ENCODE data around the gene RXRG.

The RXRG gene

DNA sequence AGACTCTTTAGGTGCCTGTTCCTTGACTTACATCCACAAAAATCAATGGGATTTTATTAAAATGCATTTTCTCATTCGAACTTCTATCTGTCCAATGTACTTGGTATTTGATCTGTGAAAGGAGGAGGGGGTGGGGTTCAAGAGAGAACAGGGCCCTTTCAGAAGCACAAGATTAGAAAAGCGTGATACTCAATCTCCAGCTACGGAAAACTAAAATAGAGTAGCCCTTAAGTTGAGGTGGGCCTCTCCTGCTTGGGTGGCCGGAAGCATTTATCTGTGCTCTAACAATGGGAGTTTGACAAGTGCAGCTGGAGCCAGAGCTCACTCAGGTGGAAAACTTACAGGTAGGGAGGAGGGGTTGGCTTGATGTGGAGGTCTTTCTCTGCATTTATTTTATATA, 462 bp upstream of the RXRG start:
- no peak for DNase-seq

DNA sequence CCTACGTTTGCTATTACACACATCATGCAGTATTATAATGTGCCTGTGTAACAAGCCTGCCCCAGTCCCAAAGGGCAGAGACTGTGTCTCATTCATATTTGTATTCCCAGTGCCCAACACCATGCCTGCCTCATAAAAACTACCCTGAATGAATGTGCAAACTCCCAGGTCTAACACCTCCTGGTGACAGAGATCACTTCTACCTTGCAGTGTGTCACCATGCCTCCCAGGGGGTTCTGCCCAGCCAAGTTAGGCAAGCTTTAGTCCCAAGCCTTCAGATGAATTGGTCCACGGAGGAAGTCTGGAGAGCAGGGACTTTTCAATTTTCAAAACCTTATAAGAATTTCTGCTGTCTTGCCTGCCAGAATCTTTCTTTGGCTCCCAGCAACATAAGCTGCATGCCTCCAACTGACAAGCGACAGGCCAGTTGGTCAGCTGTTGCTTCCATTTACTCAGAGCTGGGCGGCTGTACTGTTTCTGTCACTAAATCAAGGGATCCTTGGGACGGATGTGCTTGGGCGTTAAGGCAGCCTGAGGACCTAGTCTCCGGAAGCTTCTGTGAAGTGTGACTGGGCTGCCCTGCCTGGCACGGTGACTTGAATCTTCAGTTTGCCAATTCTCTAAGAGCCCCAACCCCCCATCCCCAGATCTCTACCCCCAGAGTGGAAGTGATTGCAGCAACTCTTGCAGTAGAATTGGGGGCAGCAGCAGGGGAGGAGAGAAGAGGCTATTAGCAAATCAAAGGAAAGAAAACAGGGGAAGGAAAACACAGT, 1.2 kb downstream of the RXRG start:
- no peak for DNase-seq

DNA sequence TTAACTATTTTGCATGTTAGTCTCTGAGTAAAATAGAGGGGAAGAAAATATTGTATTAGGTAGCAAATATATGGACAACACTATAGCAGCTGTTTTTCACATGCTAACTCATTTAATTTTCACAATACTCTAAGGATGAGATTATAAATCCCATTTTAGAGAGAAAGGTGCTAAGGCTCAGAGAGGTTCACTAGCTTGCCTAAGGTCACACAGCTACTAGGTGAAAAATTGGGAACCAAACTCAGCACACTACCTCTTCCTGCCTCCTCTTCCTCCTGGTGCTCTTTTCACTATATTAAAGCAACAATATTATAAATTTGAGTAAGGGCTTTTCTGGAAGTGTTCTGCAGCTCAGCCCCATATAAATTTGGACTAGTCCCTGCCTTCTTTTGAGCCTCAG, 2.3 kb downstream of the RXRG start:
- DNase-seq = no peak

DNA sequence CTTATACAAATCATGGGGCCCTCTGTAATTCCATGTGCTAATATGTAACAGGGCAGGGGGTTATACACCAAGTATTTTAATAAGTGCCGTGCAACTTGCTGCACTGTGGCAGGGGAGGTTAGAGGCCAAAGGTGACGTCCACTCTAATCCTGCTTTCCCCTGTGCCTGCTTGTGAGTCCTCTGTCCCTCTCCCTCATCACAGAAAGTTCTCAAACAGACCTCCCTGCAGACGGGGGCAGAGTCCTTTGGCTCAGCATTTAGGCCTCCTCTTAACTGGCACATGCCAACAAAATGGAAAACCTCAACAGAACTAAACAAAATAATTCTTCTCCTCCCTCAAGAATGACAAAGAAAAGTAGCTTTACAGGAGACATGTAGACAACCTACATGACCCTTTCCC, 2.9 kb downstream of the RXRG start:
- no peak for DNase-seq

DNA sequence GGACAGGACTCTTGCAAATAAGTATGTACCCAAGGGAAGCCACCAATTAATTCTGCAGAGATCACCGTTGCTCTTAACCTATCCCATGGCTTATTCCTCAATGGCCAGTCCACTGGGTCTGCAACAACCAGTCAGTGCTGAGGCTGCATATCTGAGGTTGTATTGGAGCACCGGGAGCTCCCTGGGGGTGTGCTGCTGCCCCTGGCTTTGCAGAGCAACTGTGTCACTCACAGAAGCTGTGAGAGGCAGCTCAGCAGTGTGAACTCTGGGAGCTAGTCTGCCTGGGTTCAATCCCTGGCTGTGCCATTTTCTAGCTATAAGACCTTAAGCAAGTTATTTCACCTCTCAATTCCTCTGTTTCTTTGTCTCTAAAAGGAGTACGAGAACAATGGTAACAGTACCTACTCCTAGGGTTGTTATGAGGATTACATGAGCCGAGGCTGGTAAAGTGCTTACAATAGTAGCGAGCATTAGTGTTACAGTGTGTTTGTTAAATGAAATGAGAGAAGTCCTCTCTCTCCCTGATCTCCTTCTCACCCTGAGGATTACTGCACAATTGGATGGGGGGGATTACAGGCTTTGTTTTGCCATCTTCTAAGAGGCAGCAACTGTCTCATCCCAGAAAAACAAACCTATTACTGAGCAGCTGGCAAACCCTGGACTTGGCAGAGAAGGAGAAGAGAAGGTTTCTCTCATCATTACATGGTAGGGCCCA, 3.6 kb downstream of the RXRG start:
- no peak for DNase-seq

DNA sequence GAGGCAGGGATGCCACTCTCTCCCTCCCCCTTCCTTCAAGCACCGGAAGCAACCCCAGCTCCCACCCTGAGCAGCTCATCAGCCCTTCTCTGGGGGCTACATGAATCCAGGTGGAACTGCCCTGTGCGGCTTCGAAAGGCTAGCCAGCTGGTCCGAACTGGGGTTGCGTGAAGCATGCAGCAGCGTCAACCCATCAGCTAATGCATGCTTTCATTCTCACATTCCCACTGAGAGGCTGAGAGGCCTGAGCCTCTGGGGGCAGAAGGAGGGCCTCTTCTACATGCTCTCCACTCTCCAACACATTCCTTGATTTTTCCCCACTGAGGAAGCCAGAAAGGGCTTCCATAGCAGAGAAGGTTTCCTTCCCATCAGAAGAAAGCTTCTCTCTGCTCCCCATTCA, 5.6 kb downstream of the RXRG start:
- DNase-seq = no peak

DNA sequence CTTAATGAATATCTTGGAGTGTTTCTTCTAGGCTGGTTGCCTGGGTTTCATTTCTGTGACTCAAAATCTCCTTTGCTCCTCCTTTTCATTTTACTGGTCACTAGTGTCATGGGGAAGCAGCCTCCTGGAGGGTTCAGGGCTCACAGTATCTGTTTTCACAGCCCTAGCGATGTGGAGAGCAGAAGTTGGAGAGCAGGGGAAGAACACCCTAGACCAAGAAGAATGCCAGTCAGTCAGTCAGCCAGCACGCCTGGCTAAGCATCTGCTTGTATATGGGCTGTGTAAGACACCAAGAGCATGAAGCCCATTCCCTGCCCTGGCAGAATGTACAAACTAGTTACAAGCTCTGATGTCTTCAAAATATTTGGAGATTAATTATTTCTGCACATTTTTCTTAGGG, 7.9 kb downstream of the RXRG start:
- DNase-seq = no peak

DNA sequence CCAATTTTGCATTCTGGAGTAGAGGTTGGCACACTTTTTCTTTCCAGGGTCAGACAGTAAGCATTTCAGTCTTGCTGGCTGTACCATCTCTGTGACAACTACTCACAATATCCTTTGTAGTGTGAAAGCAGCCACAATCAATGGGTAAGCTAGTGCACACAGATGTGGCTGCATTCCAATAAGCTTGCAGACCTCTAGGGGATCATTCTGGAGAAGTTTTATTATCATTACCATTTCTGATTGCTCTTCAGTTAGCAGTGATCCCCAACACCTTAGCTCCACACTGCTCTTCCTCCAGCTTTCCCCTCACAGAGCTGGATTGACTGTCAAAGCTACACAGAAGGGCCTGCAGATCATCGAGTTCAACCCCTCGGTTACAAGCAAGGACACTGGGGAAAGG, 9.1 kb downstream of the RXRG start:
- DNase-seq = no peak

DNA sequence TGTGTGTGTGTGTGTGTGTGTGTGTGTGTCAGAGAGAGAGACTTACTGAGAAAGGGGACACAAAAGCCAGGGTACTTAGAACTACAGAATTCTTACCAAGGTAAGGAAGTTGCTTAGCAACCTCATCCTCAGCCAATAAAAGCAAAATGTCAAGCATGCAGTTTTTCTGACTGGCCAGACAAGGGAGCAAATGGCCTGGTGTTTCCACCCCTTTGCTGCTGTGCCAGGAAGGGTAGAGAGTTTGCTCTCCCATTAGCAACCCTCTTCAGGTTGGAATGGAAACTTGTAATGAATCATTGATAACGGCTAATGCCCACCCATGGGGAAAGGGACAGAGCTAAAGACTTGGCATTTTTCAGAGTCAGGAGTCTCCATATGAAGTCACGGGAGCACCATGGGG, 10.6 kb downstream of the RXRG start:
- no peak for DNase-seq

DNA sequence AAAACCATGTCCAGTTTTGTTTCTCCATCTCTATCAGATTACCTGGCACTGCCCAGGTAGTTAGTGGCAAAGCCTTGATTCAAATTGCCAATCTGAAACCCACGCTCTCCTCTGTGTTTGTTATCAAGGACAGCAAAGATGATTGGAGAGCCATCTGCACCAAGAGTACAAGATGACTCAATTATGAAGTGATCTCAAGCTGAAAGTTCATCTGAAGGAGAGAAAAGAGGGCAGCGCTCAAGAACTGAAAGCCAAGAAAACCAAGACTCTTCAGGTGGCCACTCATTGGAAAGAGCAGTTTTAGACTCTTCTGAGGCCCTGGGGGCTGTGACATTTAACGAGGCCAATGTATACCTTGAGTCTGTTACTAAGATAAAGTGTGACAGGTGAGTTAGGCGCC, 13.8 kb downstream of the RXRG start:
- DNase-seq = no peak

DNA sequence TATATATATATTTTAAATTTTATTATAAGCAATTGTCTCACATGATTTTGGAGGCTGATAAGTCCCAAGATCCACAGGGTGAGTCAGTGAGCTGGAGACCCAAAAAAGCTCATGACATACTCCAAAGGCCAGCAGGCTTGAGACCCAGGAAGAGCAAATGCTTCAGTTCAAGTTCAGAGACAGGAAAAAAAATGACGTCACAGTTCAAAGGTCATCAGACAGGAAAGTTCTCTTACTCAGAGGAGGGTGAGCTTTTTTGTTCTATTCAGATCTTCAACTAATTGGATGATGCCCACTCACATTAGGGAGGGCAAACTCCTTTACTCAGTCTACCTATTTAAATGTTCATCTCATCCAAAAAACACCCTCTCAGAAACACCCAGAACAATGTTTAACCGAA, 18.2 kb downstream of the RXRG start:
- DNase-seq = no peak

DNA sequence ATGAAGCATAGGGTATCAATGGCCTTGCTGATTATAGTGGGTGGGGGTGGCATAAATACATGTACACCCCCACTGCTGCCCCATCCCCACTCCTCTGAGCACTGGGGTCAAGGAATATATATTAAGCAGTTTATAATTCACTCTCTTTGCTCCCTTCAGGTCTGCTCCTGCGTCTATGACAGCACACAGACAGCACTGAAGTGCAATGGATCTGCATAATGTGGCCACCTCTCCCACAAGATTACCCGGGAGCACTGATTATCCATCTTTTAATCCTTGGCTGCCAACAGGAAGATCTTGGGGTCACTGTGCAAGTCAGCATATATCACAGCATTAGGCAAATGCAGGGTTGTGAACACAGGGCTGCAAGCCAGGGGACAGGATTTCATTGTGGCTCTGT, 19.3 kb downstream of the RXRG start:
- DNase-seq = no peak

DNA sequence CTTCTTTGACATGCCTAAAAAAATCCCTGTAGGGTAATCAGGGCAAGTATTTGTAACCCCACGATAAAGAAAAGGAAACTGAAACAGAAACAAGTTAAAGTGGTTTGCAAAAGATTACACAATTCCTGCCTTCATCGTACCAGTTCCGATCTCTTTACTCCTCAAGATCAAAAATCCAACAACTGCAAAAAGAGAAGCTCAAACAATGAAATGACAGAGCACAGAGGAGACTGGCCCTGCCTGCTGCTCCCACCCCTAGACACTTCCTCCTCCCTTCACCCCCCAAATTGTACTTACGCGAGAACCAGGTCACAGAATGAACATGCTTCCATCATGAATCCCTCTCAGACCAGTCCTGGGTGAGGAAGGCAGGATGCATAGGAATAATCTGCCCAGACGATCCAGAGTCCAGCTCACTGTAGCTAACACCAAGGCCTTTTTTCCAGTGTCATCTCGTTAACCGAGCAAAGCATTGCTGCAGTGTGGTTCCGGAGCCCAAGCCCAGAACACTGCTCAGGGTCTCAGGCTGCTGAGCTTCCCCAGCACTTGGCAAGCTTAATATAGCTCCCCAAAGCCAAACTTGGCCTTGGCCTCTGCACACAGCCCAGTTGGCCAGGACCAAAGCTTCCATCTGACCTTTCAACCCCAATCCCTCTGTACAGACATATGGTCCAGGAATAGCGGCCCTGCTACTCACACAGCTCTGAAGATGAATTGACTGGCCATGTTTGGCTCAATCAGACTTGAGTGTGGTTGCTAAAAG, 20.3 kb downstream of the RXRG start:
- DNase-seq = no peak

DNA sequence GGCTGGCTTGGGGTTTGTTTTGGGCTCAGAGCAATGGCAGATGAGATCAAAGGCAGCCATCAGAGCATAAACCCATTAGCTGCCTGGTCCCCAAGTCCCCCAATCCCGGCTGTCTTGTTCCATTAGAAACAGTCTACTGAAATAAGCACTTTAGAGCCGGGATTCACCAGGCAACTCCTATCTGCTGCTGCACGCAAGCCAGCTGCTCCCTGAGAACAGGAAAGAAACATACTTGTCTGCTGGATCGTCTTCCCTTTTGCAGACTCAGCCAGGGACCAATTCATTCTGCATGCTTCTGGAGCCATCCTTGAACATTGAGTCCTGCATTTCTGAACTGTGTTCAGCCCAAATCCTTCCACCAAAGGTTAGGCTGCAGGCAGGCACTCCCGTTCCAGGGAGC, 21.8 kb downstream of the RXRG start:
- no peak for DNase-seq

DNA sequence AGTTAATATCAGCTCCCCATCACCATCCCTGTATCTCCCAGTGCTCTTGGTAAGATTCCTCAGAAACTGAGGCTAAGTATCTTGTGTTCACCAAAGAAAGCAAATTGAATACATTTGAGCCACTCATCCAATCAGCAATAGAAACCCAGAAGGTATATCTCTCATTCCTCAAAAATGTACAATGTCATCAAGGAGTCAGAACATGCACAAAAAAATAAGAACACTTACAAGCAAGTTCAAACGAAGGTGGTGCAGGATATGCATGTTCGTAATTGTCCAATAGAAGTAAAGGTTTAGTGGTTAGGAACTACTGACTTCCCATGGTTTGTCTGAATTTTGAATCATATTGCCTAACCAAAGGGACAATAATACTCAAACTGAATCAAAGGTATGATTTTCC, 24.3 kb downstream of the RXRG start:
- DNase-seq = no peak

DNA sequence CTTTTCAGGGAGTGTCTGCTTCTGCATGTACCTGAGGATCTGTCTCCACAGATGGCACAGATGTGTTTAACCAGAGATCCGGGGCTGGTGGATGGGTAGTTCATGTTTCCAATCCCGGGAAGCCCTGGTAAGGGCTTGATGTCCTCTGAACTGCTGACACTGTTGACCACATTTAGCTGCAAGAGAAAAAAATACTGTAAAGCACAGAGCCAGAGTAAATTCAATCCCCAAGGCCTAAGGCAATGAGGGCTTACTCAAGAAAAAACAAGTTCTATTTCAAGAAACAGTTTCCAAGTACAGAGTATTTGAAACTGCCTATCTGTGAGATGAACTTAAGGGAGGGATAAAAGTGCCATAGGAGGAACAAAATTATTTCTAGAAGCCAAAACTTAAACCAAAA, 25.1 kb downstream of the RXRG start:
- no peak for DNase-seq

DNA sequence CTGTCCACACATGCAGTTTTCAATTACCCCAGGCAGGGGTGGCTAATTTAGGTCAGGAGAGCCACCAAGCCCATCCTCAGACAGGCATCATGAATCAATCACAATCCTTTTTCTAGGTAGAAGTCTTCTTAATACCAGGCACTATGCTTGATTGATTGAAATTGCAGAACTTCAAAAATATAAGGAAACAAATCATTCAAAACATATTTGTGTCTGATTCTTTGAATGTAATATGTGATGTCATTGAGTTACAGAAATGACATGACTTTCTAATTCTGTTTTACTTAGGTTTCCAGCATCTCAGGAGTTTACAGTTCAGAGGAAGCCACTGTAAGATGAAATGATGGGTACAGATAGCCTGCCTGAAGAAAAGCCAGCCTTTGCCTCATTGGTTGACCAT, 26.7 kb downstream of the RXRG start:
- DNase-seq = no peak

DNA sequence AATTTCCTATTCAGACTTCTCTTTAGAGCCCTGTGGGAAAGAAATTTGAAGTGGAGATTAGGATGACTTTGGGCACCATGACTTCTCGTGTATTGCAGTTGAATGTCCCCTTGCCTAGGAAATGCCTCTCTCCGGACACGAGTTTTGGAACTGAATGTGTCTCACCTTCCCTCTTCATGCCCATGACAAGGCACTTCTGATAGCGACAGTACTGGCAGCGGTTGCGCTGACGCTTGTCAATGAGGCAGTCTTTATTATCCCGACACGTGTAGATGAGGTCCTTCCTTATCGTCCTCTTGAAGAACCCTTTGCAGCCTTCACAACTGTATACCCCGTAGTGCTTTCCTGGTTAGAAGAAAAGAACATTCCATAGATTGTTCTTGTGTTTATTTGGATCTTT, 28.1 kb downstream of the RXRG start:
- DNase-seq = no peak

DNA sequence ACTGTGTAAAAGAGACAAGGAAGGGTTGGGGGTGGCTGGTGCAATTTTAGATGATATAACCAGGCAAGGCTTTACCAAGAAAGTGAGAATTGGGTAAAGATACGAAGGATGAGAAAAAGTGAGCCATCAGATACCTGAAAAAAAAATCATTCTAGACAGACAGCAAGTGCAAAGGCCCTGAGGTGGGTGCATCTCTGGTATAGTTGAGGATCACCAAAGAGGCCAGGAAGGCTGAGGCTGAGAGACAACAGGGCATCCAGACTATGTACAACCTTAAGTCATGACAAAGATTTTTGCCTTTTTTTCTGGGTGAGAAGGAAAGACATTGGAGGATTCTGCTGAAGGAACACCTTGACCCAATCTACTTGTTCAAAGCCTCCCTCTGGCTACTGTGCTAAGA, 29.9 kb downstream of the RXRG start:
- DNase-seq = no peak

DNA sequence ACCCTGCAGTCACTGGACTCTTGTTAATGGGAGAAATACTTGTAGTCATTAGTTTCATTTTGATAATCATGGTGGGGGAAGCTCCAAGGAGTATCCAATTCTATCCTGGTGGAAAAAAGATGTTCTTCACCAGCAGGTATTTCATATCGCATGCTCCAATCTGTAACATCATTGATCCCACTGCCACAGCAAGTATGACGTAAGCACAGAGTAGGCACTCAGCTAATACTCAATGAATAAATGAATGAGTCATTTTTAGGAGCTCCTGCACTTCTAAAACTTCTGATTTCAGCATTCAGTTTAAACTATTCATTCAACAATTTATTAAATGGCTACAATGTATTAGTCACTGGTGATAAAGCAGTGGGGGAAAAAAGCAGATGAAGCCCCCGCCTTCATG, 30.3 kb downstream of the RXRG start:
- DNase-seq = no peak

DNA sequence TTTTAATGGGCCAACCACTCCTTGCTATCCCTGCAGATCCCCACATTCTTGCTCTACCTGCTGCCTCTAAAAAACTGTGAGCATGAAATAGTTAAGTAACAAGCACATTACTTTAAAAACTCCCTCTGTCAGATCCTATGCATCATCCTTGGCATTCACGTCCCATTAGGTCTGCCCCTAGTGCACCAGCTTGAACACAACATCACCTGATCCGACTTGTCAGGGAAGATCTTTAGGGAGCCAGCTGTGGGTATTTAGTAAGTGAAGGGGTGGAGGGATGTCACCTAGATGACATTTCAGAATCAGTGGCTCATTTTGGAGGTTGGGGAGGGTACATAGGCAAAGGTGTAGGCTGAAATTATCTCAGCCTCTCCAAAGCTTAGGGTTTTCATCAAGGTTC, 33.5 kb downstream of the RXRG start:
- DNase-seq = no peak

DNA sequence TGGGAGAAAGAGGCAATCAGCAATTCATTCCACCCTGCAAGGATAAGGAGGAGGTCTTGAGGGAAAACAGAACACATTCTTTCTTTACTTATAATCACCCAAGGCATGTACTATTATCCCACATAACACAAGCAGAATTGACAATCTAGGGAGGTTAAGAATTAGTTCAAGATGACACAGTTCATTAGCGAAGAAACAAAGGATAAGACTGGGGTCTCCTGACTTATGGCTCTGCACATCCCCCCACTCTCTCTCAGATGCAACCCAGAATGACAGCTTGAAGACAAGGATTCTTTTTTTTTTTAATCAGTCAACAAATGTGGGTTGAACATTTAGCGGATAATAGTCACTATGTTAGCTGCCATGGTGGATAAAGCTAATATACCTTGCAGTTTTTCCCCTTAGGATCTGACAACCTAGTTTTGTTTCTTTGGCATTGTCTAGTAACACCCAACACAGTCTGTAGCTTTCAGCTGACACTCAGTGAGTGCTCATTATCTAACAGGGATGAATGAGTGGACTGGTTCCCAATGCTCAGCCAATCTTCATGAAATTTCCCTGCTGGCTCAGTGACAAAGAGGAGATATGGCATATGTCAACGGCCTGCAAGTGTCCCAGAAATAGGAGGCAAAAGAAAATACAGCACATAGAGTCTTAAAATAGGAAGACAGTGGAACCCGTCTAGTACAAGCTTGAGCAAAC, 35.1 kb downstream of the RXRG start:
- DNase-seq = no peak

DNA sequence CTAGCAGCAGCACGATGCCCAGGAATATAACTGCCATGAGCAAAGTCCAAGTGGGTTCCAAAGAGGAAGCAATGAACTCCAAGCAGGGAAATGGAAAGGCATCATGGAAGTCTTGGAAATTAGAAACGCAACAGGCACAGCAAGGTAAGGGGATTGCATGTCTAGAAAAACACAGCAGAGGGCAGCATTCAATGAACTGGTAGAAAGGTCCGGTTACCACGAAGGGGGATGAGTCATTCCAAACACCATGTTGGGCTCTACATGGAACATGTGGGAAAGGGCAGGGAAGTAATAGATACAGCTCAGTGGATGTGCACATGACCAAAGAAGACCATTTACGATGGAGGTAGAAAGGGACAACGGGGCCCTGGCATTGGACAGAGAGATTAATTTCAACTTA, 36.4 kb downstream of the RXRG start:
- no peak for DNase-seq

DNA sequence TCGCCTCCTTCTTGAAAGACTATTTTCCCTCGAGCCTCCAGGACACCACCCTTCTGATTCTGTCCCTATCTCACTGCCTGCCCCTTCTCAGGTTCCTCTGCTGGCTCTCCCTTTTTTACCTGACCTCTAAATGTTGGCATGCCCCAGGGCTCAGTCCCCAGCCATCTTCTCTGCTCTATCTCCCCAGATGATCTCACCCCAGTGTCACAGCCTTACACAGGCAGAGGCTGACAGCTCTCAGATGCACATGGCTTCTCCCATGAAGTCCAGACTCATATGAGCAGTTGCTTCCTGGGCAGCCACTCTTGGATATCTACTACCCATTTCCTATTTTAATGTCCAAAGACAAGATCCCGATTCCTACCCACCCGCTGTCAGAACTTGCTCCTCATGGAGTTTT, 37.5 kb downstream of the RXRG start:
- no peak for DNase-seq
